ENCODE measurements around the gene ENO3. TPM values are rescaled to one million over a fixed set of nuclear protein-coding genes. Genes with fewer than 3 reads are reported as not detected.
A peak's percentile ranks its signal among the peaks of the same experiment; 100 is the strongest.
"Not testable (repeated sequence)": the region's sequence is repeated elsewhere in the genome, so short reads cannot be mapped to it uniquely, and the experiment has no call there.

ENO3 gene
- total RNA-seq, 4 donors from 2014 or later, result 7.5 to 15.3 (median 10.2) TPM

DNA sequence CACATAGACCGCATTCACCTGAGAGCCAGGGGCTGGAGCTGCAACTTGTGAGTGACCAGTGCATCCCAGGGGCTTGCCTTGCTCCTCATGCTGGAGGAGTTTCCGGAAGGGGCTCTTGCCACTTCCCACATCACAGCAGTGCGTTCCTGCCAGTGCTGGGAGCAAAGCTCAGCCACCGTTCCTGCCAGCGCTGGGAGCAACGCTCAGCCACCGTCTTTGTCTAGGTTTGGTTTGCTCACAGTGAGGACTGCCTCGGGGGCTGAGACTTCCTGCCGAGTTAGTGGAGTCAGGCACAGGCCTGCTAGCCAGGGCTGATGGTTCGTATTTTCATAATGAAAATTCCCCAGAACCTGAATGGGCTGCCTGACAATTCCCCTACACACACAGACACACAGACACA, 42.6 kb upstream of the ENO3 start:
- no peaks in the 10 kb centered on the region for H3K36me3 ChIP-seq
- peaks cover 0 to 4% of the 10 kb centered on the region in 2 donors for H3K27me3 ChIP-seq
- WGBS, 2 donors, result 35 to 50% methylated on average over 8 to 10 of the region's 10 CpGs
- no peak for DNase-seq (ENCODE audit: low spot score in 2 of 2)
- no peaks in the 10 kb centered on the region for H3K9me3 ChIP-seq
- H3K4me3 ChIP-seq, result no peak overlapping the region
- H3K4me1 ChIP-seq, result peaks cover 0 to 22% (median 9%) of the 10 kb centered on the region in 4 donors
- peak overlapping the region in 2 of 4 donors; percentile 22 to 56 for H3K27ac ChIP-seq
- TF ChIP-seq POLR2A (IDR thresholded peaks at IDR 0.05), result no peak
- TF ChIP-seq EP300 (IDR thresholded peaks at IDR 0.05), result no peak
- TF ChIP-seq, protein P1, sequence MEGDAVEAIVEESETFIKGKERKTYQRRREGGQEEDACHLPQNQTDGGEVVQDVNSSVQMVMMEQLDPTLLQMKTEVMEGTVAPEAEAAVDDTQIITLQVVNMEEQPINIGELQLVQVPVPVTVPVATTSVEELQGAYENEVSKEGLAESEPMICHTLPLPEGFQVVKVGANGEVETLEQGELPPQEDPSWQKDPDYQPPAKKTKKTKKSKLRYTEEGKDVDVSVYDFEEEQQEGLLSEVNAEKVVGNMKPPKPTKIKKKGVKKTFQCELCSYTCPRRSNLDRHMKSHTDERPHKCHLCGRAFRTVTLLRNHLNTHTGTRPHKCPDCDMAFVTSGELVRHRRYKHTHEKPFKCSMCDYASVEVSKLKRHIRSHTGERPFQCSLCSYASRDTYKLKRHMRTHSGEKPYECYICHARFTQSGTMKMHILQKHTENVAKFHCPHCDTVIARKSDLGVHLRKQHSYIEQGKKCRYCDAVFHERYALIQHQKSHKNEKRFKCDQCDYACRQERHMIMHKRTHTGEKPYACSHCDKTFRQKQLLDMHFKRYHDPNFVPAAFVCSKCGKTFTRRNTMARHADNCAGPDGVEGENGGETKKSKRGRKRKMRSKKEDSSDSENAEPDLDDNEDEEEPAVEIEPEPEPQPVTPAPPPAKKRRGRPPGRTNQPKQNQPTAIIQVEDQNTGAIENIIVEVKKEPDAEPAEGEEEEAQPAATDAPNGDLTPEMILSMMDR (IDR thresholded peaks at IDR 0.05), result no peak

DNA sequence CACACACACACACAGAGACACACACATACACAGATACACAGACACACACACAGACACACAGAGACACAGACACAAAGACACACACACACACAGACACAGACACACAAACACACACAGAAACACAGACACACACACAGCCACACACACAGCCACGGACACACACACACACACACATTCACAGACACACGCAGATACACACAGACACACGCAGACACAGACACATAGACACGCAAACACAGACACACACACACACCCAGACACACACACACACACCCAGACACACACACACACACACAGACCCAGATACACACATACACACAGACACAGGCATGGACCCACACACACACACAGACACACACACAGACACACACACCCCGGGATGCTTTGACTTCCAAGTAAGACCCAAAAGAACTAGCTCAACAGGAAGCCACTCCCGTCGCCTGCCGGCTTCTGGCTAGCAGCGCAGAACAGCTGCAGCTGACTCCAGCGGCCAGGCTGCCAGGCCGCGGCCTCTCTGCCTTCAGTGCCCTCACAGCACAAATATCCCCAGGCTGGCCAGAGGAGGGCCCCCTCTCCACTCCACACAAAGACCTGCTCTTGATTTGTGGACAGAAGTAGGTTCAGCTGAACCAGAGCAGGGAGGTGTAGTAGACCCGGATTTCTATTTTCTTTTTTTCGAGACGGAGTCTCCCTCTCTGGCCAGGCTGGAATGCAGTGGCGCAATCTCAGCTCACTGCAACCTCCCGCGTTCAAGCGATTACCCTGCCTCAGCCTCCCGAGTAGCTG, 42.0 kb upstream of the ENO3 start:
- Histone ChIP-seq H3K27ac (peak overlapping the region in 2 of 4 donors; percentile 56 to 70), H3K36me3 (no peaks in the 10 kb centered on the region), H3K4me1 (peaks cover 0 to 17% (median 8%) of the 10 kb centered on the region in 4 donors), H3K4me3 (no peak overlapping the region), H3K9me3 (no peaks in the 10 kb centered on the region), H3K27me3 (peaks cover 0 to 4% of the 10 kb centered on the region in 2 donors)
- DNase-seq (ENCODE audit: low spot score in 2 of 2), result peak; percentile 83 to 86
- peak in 1 of 2 donors; percentile 51 for TF ChIP-seq EP300 (IDR thresholded peaks at IDR 0.05)
- TF ChIP-seq POLR2A (IDR thresholded peaks at IDR 0.05), result no peak
- TF ChIP-seq, protein P1 (IDR thresholded peaks at IDR 0.05), result peak; percentile 76 to 91 (median 84)
- WGBS, 2 donors, result 19 to 23% methylated on average over 18 to 20 of the region's 20 CpGs

DNA sequence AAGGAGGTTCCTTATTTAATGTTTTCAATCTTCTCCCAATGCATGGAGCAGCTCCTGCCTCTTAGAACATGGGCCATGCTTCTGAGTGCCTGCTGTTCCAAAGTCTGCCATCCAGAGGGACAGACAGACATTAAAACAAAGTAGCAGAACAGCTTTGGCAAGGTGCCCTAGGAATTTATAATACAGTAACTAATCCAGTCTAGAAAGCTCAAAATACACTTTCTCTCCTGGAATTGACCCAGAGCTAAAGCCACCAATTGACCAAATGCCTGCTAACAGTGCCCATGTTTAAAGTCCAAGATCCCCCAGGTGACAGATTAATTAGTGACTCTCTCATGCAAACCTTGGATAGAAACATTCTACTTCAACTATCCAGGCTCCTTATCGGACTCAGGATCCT, 36.9 kb upstream of the ENO3 start:
- 81 to 94% methylated on average over 1 of the region's 1 CpG for WGBS, 2 donors
- Histone ChIP-seq H3K9me3 (no peaks in the 10 kb centered on the region), H3K4me3 (no peak overlapping the region), H3K36me3 (no peaks in the 10 kb centered on the region), H3K4me1 (peaks cover 0 to 8% (median 6%) of the 10 kb centered on the region in 4 donors), H3K27ac (no peak overlapping the region), H3K27me3 (no peaks in the 10 kb centered on the region)
- DNase-seq (ENCODE audit: low spot score in 2 of 2), result no peak
- TF ChIP-seq, protein P1 (IDR thresholded peaks at IDR 0.05), result no peak
- TF ChIP-seq EP300 (IDR thresholded peaks at IDR 0.05) (no peak), POLR2A (IDR thresholded peaks at IDR 0.05) (no peak)

DNA sequence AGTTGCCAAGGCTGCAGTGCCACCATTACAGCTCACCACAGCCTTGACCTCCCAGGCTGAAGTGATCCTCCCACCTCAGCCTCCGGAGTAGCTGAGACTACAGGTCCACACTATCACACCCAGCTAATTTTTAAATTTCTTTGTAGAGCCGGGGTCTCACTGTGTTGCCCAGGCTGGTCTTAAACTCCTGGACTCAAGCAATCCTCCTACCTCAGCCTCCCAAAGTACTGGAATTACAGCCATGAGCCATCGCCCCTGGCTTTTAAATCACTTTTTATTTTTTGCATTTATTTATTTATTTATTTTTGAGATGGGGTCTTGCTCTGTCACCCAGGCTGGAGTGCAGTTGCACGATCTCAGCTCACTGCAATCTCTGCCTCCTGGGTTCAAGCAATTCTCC, 36.4 kb upstream of the ENO3 start:
- H3K4me1 ChIP-seq; H3K36me3 ChIP-seq; H3K27ac ChIP-seq; H3K4me3 ChIP-seq; H3K27me3 ChIP-seq; DNase-seq (ENCODE audit: low spot score in 2 of 2); H3K9me3 ChIP-seq: not testable (repeated sequence)
- 88 to 94% methylated on average over 4 of the region's 4 CpGs for WGBS, 2 donors

DNA sequence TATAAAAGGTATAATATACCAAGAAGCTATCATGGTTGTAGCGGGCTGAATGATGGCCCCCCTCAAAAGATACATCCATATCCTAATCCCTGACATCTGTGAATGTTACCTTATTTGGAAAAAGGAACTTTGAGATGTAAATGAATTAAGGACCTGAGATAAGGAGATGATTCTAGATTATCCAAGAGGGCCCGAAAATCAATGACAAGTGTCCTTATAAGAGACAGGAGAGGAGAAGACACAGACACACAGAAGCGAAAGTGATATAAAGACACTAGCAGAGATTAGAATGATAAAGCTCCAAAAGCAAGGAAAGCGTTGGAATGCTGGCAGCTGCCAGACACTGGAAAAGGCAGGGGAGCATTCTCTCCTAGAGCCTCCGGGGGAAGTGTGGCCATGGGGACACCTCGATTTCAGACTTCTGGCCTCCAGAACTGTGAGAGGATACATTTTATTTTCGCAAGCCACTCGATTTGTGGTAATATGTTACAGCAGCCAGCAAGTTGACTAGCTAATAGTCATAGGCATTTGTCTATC, 31.3 kb upstream of the ENO3 start:
- Histone ChIP-seq H3K4me3 (no peak overlapping the region), H3K36me3 (no peaks in the 10 kb centered on the region), H3K4me1 (no peaks in the 10 kb centered on the region), H3K27ac (no peak overlapping the region), H3K9me3 (no peaks in the 10 kb centered on the region), H3K27me3 (no peaks in the 10 kb centered on the region)
- TF ChIP-seq, protein P1 (IDR thresholded peaks at IDR 0.05), result no peak
- no peak for TF ChIP-seq EP300 (IDR thresholded peaks at IDR 0.05)
- TF ChIP-seq POLR2A (IDR thresholded peaks at IDR 0.05), result no peak
- 73 to 75% methylated on average over 8 of the region's 8 CpGs for WGBS, 2 donors
- DNase-seq (ENCODE audit: low spot score in 2 of 2), result no peak

Data from tibial nerve (tissue), 4 donors.